Measurements from ENCODE around the gene EIF4E.
A peak's percentile ranks its signal among the peaks of the same experiment; 100 is the strongest.
"Not testable (repeated sequence)": the region's sequence is repeated elsewhere in the genome, so short reads cannot be mapped to it uniquely, and the experiment has no call there.

Gene EIF4E

GRCh38 chr4:98928505-98929340, at the start of gene EIF4E:
Gene EIF4E (minus strand): TSS chr4:98929133. CDS start chr4:98929112, 21 bp downstream.
- DNase-seq (ENCODE audit: low read depth in 2 of 2, low spot score in 1 of 2): peak; percentile 83 to 95

- no peak for DNase-seq (ENCODE audit: low read depth in 2 of 2, low spot score in 1 of 2)
Observed at GRCh38 chr4:98977557-98977956, 48.6 kb upstream of the EIF4E start.

GRCh38 chr4:98976716-98977115, 47.8 kb upstream of the EIF4E start:
- no peak for DNase-seq (ENCODE audit: low read depth in 2 of 2, low spot score in 1 of 2)

- no peak for DNase-seq (ENCODE audit: low read depth in 2 of 2, low spot score in 1 of 2)
Observed at GRCh38 chr4:98969878-98970785, 41.2 kb upstream of the EIF4E start.

- DNase-seq (ENCODE audit: low read depth in 2 of 2, low spot score in 1 of 2): no peak
Observed at GRCh38 chr4:98967786-98968329, 38.9 kb upstream of the EIF4E start.

GRCh38 chr4:98966926-98967325, 38.0 kb upstream of the EIF4E start:
- no peak for DNase-seq (ENCODE audit: low read depth in 2 of 2, low spot score in 1 of 2)

- no peak for DNase-seq (ENCODE audit: low read depth in 2 of 2, low spot score in 1 of 2)
Observed at GRCh38 chr4:98963538-98964433, 34.9 kb upstream of the EIF4E start.

- DNase-seq (ENCODE audit: low read depth in 2 of 2, low spot score in 1 of 2): no peak
Observed at GRCh38 chr4:98961770-98962169, 32.8 kb upstream of the EIF4E start.

GRCh38 chr4:98959411-98959810, 30.5 kb upstream of the EIF4E start:
- DNase-seq (ENCODE audit: low read depth in 2 of 2, low spot score in 1 of 2): no peak

- no peak for DNase-seq (ENCODE audit: low read depth in 2 of 2, low spot score in 1 of 2)
Observed at GRCh38 chr4:98958065-98958464, 29.1 kb upstream of the EIF4E start.

GRCh38 chr4:98955229-98955628, 26.3 kb upstream of the EIF4E start:
- no peak for DNase-seq (ENCODE audit: low read depth in 2 of 2, low spot score in 1 of 2)

- DNase-seq (ENCODE audit: low read depth in 2 of 2, low spot score in 1 of 2): no peak
Observed at GRCh38 chr4:98951710-98952109, 22.8 kb upstream of the EIF4E start.

- DNase-seq (ENCODE audit: low read depth in 2 of 2, low spot score in 1 of 2): no peak
Observed at GRCh38 chr4:98950925-98951324, 22.0 kb upstream of the EIF4E start.

GRCh38 chr4:98946359-98946758, 17.4 kb upstream of the EIF4E start:
- DNase-seq (ENCODE audit: low read depth in 2 of 2, low spot score in 1 of 2): no peak

- DNase-seq (ENCODE audit: low read depth in 2 of 2, low spot score in 1 of 2): no peak
Observed at GRCh38 chr4:98945297-98945850, 16.4 kb upstream of the EIF4E start.

- DNase-seq (ENCODE audit: low read depth in 2 of 2, low spot score in 1 of 2): no peak
Observed at GRCh38 chr4:98939892-98940298, 11.0 kb upstream of the EIF4E start.

- DNase-seq (ENCODE audit: low read depth in 2 of 2, low spot score in 1 of 2): no peak
Observed at GRCh38 chr4:98939438-98939837, 10.5 kb upstream of the EIF4E start.

- no peak for DNase-seq (ENCODE audit: low read depth in 2 of 2, low spot score in 1 of 2)
Observed at GRCh38 chr4:98937986-98938720, 9.2 kb upstream of the EIF4E start.

- no peak for DNase-seq (ENCODE audit: low read depth in 2 of 2, low spot score in 1 of 2)
Observed at GRCh38 chr4:98935633-98936032, 6.7 kb upstream of the EIF4E start.

GRCh38 chr4:98934851-98935250, 5.9 kb upstream of the EIF4E start:
- DNase-seq (ENCODE audit: low read depth in 2 of 2, low spot score in 1 of 2): not testable (repeated sequence)

Data from stimulated activated CD8-positive, alpha-beta memory T cell treated with anti-CD3 and anti-CD28 coated beads, Interleukin-4, amount 100 ng/mL, for 1 hour (primary cell).